Measurements from ENCODE around the gene ERN1. TPM values are rescaled to one million over a fixed set of nuclear protein-coding genes. Genes with fewer than 3 reads are reported as not detected.

The ERN1 gene
- total and polyA plus RNA-seq, 2 of the 13 experiments (the other 11 are each of a cell fraction or from before 2014, with no cell fraction given): 6.0 to 12.7 TPM

DNA sequence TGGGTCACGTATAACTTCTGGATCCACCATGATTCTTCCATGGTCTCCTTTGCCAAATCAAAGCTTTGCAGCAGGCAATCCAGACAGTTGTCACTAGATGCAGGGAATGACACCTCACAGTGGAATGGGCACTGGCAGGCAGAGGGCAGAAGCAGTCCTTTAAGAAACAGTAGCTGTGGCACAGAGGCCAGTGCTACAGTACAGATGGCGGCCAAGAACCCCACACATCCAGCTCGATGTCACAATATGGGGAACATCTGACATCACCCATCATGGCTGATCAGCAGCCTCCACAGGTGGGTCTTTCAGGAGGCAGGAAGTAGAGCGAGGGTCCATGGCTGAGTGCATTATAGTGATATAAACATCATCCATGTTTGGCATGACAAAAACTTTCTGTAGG is 18.8 kb upstream of the ERN1 start (continued):
- no peak for TF ChIP-seq TAF15 (IDR thresholded peaks at IDR 0.05; ENCODE audit: low read depth, low read length, poor library complexity, severe bottlenecking)
- peak in 1 of 2 experiments; percentile 43; a peak in 1 of 4 replicates for TF ChIP-seq POLR2A (IDR thresholded peaks at IDR 0.05; ENCODE audit: insufficient read depth in 1 of 2, low read depth in 2 of 2, low read length in 2 of 2)
- TF ChIP-seq, protein P1, sequence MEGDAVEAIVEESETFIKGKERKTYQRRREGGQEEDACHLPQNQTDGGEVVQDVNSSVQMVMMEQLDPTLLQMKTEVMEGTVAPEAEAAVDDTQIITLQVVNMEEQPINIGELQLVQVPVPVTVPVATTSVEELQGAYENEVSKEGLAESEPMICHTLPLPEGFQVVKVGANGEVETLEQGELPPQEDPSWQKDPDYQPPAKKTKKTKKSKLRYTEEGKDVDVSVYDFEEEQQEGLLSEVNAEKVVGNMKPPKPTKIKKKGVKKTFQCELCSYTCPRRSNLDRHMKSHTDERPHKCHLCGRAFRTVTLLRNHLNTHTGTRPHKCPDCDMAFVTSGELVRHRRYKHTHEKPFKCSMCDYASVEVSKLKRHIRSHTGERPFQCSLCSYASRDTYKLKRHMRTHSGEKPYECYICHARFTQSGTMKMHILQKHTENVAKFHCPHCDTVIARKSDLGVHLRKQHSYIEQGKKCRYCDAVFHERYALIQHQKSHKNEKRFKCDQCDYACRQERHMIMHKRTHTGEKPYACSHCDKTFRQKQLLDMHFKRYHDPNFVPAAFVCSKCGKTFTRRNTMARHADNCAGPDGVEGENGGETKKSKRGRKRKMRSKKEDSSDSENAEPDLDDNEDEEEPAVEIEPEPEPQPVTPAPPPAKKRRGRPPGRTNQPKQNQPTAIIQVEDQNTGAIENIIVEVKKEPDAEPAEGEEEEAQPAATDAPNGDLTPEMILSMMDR (CRISPR knock-in tag; IDR thresholded peaks at IDR 0.05): peak; percentile 49
- TF ChIP-seq MBD4 (IDR thresholded peaks at IDR 0.05; ENCODE audit: borderline replicate concordance, low read length): no peak
- TF ChIP-seq, protein P2, sequence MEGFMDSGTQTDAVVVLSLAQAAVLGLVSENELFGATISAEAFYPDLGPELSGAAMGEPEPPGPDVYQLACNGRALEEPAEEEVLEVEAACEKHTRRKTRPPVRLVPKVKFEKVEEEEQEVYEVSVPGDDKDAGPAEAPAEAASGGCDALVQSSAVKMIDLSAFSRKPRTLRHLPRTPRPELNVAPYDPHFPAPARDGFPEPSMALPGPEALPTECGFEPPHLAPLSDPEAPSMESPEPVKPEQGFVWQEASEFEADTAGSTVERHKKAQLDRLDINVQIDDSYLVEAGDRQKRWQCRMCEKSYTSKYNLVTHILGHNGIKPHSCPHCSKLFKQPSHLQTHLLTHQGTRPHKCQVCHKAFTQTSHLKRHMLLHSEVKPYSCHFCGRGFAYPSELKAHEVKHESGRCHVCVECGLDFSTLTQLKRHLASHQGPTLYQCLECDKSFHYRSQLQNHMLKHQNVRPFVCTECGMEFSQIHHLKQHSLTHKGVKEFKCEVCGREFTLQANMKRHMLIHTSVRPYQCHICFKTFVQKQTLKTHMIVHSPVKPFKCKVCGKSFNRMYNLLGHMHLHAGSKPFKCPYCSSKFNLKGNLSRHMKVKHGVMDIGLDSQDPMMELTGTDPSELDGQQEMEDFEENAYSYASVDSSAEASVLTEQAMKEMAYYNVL (CRISPR knock-in tag; IDR thresholded peaks at IDR 0.05; ENCODE audit: borderline replicate concordance): no peak
- no peak; the same call in 1 of the 2 replicates for TF ChIP-seq ESRRA (CRISPR knock-in tag; IDR thresholded peaks at IDR 0.05; ENCODE audit: low read depth)
- TF ChIP-seq JUNB (CRISPR knock-in tag; IDR thresholded peaks at IDR 0.05; ENCODE audit: borderline replicate concordance): no peak
- TF ChIP-seq, protein P3, sequence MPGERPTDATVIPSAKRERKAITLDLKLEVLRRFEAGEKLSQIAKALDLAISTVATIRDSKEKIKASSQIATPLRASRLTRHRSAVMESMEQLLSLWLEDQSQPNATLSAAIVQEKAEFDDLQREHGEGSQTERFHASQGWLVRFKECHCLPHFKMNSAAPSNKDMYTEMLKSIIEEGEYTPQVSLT (CRISPR knock-in tag; IDR thresholded peaks at IDR 0.05; ENCODE audit: borderline replicate concordance, low read depth): no peak
- 0 out of 2 replicates have a peak, but pooled peaks have one; percentile 36 for TF ChIP-seq NRL (CRISPR knock-in tag; IDR thresholded peaks at IDR 0.05; ENCODE audit: borderline replicate concordance)
- TF ChIP-seq, protein P4, sequence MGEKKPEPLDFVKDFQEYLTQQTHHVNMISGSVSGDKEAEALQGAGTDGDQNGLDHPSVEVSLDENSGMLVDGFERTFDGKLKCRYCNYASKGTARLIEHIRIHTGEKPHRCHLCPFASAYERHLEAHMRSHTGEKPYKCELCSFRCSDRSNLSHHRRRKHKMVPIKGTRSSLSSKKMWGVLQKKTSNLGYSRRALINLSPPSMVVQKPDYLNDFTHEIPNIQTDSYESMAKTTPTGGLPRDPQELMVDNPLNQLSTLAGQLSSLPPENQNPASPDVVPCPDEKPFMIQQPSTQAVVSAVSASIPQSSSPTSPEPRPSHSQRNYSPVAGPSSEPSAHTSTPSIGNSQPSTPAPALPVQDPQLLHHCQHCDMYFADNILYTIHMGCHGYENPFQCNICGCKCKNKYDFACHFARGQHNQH (CRISPR knock-in tag; IDR thresholded peaks at IDR 0.05): no peak
- TF ChIP-seq, protein P5, sequence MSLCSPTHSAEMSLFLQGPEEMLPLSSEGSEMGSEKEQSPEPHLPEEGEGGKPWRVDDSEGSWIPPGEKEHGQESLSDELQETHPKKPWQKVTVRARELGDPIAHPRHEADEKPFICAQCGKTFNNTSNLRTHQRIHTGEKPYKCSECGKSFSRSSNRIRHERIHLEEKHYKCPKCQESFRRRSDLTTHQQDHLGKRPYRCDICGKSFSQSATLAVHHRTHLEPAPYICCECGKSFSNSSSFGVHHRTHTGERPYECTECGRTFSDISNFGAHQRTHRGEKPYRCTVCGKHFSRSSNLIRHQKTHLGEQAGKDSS (CRISPR knock-in tag; IDR thresholded peaks at IDR 0.05; ENCODE audit: borderline replicate concordance, low read depth): no peak
- no peak for TF ChIP-seq ZFP36L2 (CRISPR knock-in tag; IDR thresholded peaks at IDR 0.05)
- TF ChIP-seq NR2F1 (CRISPR knock-in tag; IDR thresholded peaks at IDR 0.05): no peak
- TF ChIP-seq, protein P6, sequence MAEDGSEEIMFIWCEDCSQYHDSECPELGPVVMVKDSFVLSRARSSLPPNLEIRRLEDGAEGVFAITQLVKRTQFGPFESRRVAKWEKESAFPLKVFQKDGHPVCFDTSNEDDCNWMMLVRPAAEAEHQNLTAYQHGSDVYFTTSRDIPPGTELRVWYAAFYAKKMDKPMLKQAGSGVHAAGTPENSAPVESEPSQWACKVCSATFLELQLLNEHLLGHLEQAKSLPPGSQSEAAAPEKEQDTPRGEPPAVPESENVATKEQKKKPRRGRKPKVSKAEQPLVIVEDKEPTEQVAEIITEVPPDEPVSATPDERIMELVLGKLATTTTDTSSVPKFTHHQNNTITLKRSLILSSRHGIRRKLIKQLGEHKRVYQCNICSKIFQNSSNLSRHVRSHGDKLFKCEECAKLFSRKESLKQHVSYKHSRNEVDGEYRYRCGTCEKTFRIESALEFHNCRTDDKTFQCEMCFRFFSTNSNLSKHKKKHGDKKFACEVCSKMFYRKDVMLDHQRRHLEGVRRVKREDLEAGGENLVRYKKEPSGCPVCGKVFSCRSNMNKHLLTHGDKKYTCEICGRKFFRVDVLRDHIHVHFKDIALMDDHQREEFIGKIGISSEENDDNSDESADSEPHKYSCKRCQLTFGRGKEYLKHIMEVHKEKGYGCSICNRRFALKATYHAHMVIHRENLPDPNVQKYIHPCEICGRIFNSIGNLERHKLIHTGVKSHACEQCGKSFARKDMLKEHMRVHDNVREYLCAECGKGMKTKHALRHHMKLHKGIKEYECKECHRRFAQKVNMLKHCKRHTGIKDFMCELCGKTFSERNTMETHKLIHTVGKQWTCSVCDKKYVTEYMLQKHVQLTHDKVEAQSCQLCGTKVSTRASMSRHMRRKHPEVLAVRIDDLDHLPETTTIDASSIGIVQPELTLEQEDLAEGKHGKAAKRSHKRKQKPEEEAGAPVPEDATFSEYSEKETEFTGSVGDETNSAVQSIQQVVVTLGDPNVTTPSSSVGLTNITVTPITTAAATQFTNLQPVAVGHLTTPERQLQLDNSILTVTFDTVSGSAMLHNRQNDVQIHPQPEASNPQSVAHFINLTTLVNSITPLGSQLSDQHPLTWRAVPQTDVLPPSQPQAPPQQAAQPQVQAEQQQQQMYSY (CRISPR knock-in tag; IDR thresholded peaks at IDR 0.05): no peak
- no peak for TF ChIP-seq ZNF678 (CRISPR knock-in tag; IDR thresholded peaks at IDR 0.05)
- no peak for TF ChIP-seq ZNF850 (CRISPR knock-in tag; conservative IDR thresholded peaks at IDR 0.05)
- TF ChIP-seq SNRNP70 (IDR thresholded peaks at IDR 0.05; ENCODE audit: low read depth, low read length): no peak
- no peak for TF ChIP-seq ZNF772 (CRISPR knock-in tag; IDR thresholded peaks at IDR 0.05)
- TF ChIP-seq HDAC6 (IDR thresholded peaks at IDR 0.05; ENCODE audit: low read depth, low read length): no peak
- TF ChIP-seq KLF15 (CRISPR knock-in tag; IDR thresholded peaks at IDR 0.05; ENCODE audit: borderline replicate concordance): no peak

All from HepG2 (cell line).